HFFc6 (cell line): ENCODE data around the gene CACNA2D2. TPM values are rescaled to one million over a fixed set of nuclear protein-coding genes. Genes with fewer than 3 reads are reported as not detected.
A peak's percentile ranks its signal among the peaks of the same experiment; 100 is the strongest.

Source experiments
- DNase-seq: peaks from one replicate; pipeline ENCODE4 v3.0.0-alpha.2; 2018
- H3K27ac Mint-ChIP-seq: 2 replicates; pipeline ENCODE4 v1.8.0; 2020; ENCODE audit warnings: mild to moderate bottlenecking, mixed read lengths
- H3K27me3 Mint-ChIP-seq: 2 replicates; pipeline ENCODE4 v1.8.0; 2021; ENCODE audit warnings: mild to moderate bottlenecking, moderate library complexity, mixed read lengths; ENCODE audit not compliant: insufficient read depth
- H3K36me3 Mint-ChIP-seq: 2 replicates; pipeline ENCODE4 v1.8.0; 2021; ENCODE audit warnings: low read depth, mixed read lengths
- H3K4me1 Mint-ChIP-seq: 2 replicates; pipeline ENCODE4 v1.8.0; 2020; ENCODE audit warnings: low read depth, mixed read lengths
- H3K4me3 Mint-ChIP-seq: 2 replicates; pipeline ENCODE4 v1.8.0; 2020; ENCODE audit warnings: mild to moderate bottlenecking, moderate library complexity, mixed read lengths
- H3K9me3 Mint-ChIP-seq: 2 replicates; pipeline ENCODE4 v1.8.0; 2020; ENCODE audit warnings: mild to moderate bottlenecking, mixed read lengths
- total RNA-seq, 6 experiments: library from RNA; stranded (reverse); fragmentation: NEBNext Ultra II Directional; extraction: Animal tissue kit (Norgen Biotek cat#: 25700); gene quantifications; 2 replicates in 1 of 6; 3 replicates in 5 of 6; pipeline ENCODE4 v1.2.3, GENCODE V29; 2021
- TF ChIP-seq, protein P1 (sequence below): fragments of 200-600 bp; sonication (generic); IDR thresholded peaks from 2 replicates; pipeline ENCODE4 v1.5.0; 2021; ENCODE audit warnings: antibody characterized with exemption, mild to moderate bottlenecking

CACNA2D2 gene
- total RNA-seq, 6 experiments from 2014 or later = 0.09 TPM; not detected in 5

DNA sequence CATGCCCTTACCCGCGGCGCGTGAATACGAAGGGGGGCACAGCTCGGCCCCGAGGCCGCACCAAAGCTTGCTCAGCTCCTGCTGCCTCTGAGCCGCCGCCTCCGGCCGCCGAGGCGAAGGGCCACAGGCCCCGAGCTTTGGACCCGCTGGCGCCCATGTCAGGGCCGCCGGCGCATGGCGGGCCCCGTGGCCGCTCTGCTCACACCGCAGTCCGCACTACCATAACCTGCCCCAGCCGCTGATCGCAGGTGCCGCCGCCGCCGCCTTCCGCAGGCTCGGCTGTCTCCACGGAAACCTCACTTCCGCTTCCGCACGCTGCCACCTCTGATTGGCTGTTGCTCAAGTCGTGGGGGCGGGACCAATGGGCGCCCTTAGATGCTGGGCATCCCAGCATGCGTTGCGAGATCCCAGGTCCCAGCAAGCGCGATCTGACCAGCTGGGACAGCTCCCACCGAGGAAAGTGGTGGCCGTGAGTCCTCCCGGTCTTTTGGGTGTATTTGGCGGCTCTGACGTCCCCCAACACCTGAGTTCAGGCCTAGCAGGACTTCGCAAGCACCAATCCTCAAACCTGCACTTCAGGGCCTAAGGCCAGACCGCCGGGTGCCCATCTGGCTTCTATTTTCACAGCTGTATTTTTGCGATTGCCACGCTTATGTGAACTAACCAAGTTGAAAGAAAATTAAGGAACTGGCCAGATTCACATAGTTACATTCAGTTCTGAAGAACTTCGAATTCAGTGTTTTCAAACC, 175.3 kb downstream of the CACNA2D2 start, which contains the start of gene TUSC2:
Gene TUSC2, minus strand, starts transcription at position 281 of the 749 bp plus-strand sequence. Its CDS starts 124 bp downstream, at position 157.
- Mint-ChIP-seq H3K9me3 (no peaks in the 10 kb centered on the region), H3K27me3 (peaks cover 2% of the 10 kb centered on the region), H3K36me3 (peaks cover 7% of the 10 kb centered on the region; the same call in 1 of the 2 replicates), H3K27ac (peak within 1 kb of the TSS; percentile 84), H3K4me1 (peaks cover 14% of the 10 kb centered on the region), H3K4me3 (peak within 1 kb of the TSS; percentile 94)
- DNase-seq = peak; percentile 94
- TF ChIP-seq, protein P1, sequence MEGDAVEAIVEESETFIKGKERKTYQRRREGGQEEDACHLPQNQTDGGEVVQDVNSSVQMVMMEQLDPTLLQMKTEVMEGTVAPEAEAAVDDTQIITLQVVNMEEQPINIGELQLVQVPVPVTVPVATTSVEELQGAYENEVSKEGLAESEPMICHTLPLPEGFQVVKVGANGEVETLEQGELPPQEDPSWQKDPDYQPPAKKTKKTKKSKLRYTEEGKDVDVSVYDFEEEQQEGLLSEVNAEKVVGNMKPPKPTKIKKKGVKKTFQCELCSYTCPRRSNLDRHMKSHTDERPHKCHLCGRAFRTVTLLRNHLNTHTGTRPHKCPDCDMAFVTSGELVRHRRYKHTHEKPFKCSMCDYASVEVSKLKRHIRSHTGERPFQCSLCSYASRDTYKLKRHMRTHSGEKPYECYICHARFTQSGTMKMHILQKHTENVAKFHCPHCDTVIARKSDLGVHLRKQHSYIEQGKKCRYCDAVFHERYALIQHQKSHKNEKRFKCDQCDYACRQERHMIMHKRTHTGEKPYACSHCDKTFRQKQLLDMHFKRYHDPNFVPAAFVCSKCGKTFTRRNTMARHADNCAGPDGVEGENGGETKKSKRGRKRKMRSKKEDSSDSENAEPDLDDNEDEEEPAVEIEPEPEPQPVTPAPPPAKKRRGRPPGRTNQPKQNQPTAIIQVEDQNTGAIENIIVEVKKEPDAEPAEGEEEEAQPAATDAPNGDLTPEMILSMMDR = no peak

DNA sequence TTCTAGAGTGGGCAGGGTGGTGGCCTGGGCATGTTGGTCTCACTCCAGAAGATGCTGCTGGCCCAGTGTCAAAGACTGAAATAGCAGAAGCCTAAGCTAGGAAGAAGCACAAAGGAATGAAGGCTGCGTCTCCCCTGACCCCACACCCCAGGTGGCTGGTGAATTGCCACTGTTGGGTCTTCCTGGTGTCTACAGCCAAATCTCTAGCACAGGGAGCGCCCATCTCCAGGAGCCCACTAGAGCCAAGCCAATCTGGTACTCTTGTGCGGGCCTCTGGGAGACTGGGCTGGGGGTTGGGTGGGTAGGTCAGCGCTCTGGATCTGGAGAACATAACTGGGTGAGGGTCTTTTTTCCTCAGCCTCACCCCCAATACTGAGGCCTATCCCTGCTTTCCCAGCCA, 176.3 kb downstream of the CACNA2D2 start:
- Mint-ChIP-seq H3K4me1 (peaks cover 14% of the 10 kb centered on the region), H3K27me3 (peaks cover 2% of the 10 kb centered on the region), H3K27ac (peak overlapping the region; percentile 53), H3K4me3 (peak overlapping the region; percentile 94), H3K36me3 (peaks cover 7% of the 10 kb centered on the region; the same call in 1 of the 2 replicates), H3K9me3 (no peaks in the 10 kb centered on the region)
- DNase-seq = no peak
- TF ChIP-seq, protein P1 = no peak

DNA sequence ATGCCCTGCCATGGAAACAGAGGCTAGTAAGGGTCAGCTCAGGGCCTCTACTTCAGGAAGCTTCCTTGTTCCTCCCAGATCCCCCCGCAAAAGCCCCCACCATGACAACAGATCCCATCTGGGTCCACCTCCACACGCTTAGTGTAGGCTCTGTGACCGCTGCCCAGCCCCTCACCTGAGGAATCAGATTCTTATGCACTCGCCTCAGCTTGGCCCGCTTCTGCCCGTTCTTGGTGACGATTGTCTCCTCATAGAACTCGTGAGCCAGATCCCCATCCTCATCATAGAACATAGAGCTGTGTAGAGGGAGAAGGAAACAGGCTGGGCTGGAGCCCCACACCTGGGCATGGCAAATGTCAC, 177.3 kb downstream of the CACNA2D2 start:
- TF ChIP-seq, protein P1 = no peak
- Mint-ChIP-seq H3K27me3 (peaks cover 4% of the 10 kb centered on the region), H3K36me3 (peaks cover 7% of the 10 kb centered on the region; the same call in 1 of the 2 replicates), H3K4me1 (peaks cover 14% of the 10 kb centered on the region), H3K27ac (no peak overlapping the region), H3K9me3 (no peaks in the 10 kb centered on the region), H3K4me3 (no peak overlapping the region; the same call in 1 of the 2 replicates)
- DNase-seq = no peak

DNA sequence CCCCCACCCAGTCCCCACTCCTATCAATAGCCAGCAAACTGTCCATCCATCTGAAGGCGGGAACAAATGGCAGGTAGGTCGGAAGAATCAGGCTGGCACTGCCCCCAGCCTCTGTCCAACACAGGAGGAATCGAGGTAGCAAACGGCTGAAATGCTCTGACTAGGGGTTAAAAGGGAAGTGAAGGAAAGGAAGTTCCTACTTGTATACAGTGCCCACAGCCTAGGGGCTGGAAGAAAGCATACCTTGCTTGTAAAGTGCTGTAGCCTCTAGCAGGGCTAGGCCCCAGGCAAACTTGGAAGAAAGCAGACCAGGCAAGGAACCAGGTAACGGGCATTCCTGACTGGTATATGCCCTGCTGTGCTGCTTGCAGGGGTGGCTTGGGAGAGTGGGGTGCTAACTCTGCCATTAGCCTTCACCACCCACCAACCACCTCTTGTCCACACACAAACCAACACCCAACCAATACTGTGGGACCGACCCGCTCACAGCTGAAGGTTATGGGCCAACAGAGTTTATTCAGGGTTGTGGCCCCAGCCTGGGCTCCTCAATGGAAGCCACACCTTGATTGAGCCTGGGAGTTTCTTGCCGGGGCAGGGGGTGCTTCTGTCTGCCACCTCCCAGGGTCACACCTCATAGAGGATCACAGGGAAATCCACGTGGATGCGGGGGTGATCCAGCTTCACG, 177.8 kb downstream of the CACNA2D2 start:
- H3K36me3 Mint-ChIP-seq = peaks cover 7% of the 10 kb centered on the region; the same call in 1 of the 2 replicates
- H3K27me3 Mint-ChIP-seq = peaks cover 4% of the 10 kb centered on the region
- no peak for DNase-seq
- no peak overlapping the region for H3K4me3 Mint-ChIP-seq
- H3K9me3 Mint-ChIP-seq = no peaks in the 10 kb centered on the region
- no peak overlapping the region for H3K27ac Mint-ChIP-seq
- peaks cover 14% of the 10 kb centered on the region for H3K4me1 Mint-ChIP-seq
- TF ChIP-seq, protein P1 = no peak

DNA sequence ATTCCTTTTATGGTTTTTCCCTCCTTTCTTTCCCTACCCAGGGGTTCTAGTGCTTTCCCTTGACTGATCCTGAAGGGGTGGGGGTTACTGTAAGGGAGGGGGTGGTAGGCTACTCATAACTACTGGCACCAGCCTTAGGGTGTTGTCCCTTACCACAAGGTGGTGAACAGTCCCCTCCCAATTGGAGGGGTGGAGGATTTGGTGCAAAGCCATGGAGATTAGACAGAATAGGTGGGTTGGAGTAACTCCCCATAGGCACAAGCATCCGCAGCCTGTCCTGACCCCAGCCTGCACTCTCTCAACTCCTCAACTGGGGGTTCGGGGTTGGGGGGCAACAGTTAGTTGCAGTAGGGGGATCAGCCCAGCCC, 178.3 kb downstream of the CACNA2D2 start:
- TF ChIP-seq, protein P1 = no peak
- Mint-ChIP-seq H3K4me3 (no peak overlapping the region), H3K36me3 (peaks cover 7% of the 10 kb centered on the region; the same call in 1 of the 2 replicates), H3K9me3 (no peaks in the 10 kb centered on the region), H3K27ac (no peak overlapping the region), H3K4me1 (peaks cover 19% of the 10 kb centered on the region), H3K27me3 (peaks cover 4% of the 10 kb centered on the region)
- DNase-seq = no peak
